K562 (cell line): ENCODE data around the gene TLE3. TPM values are rescaled to one million over a fixed set of nuclear protein-coding genes. Genes with fewer than 3 reads are reported as not detected.

Experiments used
- CHD7 ChIP-seq: fragments of 200-600 bp; sonication (generic); IDR thresholded peaks from one replicate; pipeline ENCODE4 v1.6.1; 2012; ENCODE audit warnings: mild to moderate bottlenecking, low read depth, low read length, inconsistent platforms
- ESRRA ChIP-seq: fragments of 450-650 bp; IDR thresholded peaks from 2 replicates; pipeline ENCODE4 v1.6.1; 2014; ENCODE audit warnings: low read depth, mild to moderate bottlenecking, moderate library complexity, borderline replicate concordance
- MTA3 ChIP-seq: fragments of 450-650 bp; formaldehyde crosslinking; IDR thresholded peaks from 2 replicates; pipeline ENCODE4 v1.6.1; 2017; ENCODE audit warnings: mild to moderate bottlenecking, borderline replicate concordance
- RAD21 ChIP-seq, 2 experiments: fragments of 250-450 bp in 1 of 2; fragments of 450-650 bp in 1 of 2; sonication (Bioruptor Pico) in 1 of 2; formaldehyde crosslinking in 1 of 2; IDR thresholded peaks in 1 of 2; conservative IDR thresholded peaks in 1 of 2; 2 replicates each; pipeline versions ENCODE4 v1.4.0 to v1.8.0; 2020 to 2022; ENCODE audit warnings: mild to moderate bottlenecking in 2 of 2, moderate library complexity in 1 of 2
- TAF7 ChIP-seq: fragments of 450-650 bp; IDR thresholded peaks from 2 replicates; pipeline ENCODE4 v1.6.1; 2016; ENCODE audit warnings: missing genetic modification characterization, missing compliant biosample characterization
- TAF9B ChIP-seq: fragments of 450-650 bp; IDR thresholded peaks from 2 replicates; pipeline ENCODE4 v1.6.1; 2018; ENCODE audit warnings: mild to moderate bottlenecking; ENCODE audit not compliant: partially characterized antibody
- ZNF318 ChIP-seq, 2 experiments: fragments of 450-650 bp; IDR thresholded peaks; 2 replicates each; pipeline ENCODE4 v1.6.1; 2016; ENCODE audit warnings: mild to moderate bottlenecking in 2 of 2, borderline replicate concordance in 1 of 2, low read depth in 1 of 2, moderate library complexity in 1 of 2
- ZNF583 ChIP-seq: fragments of 250-450 bp; sonication (Bioruptor Pico); IDR thresholded peaks from 2 replicates; pipeline ENCODE4 v1.4.0; 2020
- polyA plus RNA-seq, 8 experiments: library from polyadenylated mRNA; depleted of rRNA in 4 of 8; stranded (reverse) in 5 of 8; unstranded in 3 of 8; fragments of >200 nt; fragmentation: Nextera tagmentation in 2 of 8; fragmentation: Illumina TruSeq in 1 of 8; extraction: Ambion mirVana in 2 of 8; extraction: Trizol in 1 of 8; gene quantifications; 2 replicates each; pipeline versions ENCODE4 v1.2.1 to v1.2.3, GENCODE V29; 2011 to 2014; ENCODE audit warnings: inconsistent platforms in 1 of 8, missing spikeins in 1 of 8
- total RNA-seq, 7 experiments: library from RNA; depleted of rRNA in 6 of 7; stranded (reverse); fragments of >200 nt in 6 of 7; fragmentation: Illumina TruSeq in 2 of 7; extraction: Trizol in 2 of 7; gene quantifications; 2 replicates each; pipeline versions ENCODE4 v1.2.1 to v1.2.3, GENCODE V29; 2011 to 2021; ENCODE audit warnings: low replicate concordance in 1 of 7

Gene TLE3
- total and polyA plus RNA-seq, 9 of the 15 experiments (the other 6 are each of a cell fraction or from before 2014, with no cell fraction given) = 1.5 to 84.2 (median 14.1) TPM

GRCh38 chr15:70034141-70034540 lies 63.6 kb downstream of the TLE3 start (continued):
- no peak for TF ChIP-seq CHD7
- TF ChIP-seq ESRRA = no peak
- no peak for TF ChIP-seq TAF9B
- no peak for TF ChIP-seq ZNF583 (CRISPR knock-in tag)
- no peak for TF ChIP-seq ZNF318 (IDR thresholded peaks at IDR 0.05; ENCODE audit: borderline replicate concordance in 1 of 2, low read depth in 1 of 2)
- no peak for TF ChIP-seq RAD21 (CRISPR knock-in tag; conservative IDR thresholded peaks at IDR 0.05 in 1 of 2, IDR thresholded peaks at IDR 0.05 in 1 of 2)
- TF ChIP-seq MTA3 = no peak
- TF ChIP-seq TAF7 = no peak
